K562 (cell line): ENCODE results near the gene DHX35. TPM values are rescaled to one million over a fixed set of nuclear protein-coding genes. Genes with fewer than 3 reads are reported as not detected.

Experiments used
- ATAC-seq: fragments of 200-7000 bp; cut with Tn5 transposase; 3 replicates; pipeline ENCODE4 v1.9.1; 2020; ENCODE audit warnings: moderate library complexity
- BruUV-seq: library from RNA; stranded (reverse); fragments of 400-500 nt; replicated peaks from 2 replicates; lab custom pipeline; 2021; lab: Mats Ljungman, UMichigan
- CTCF ChIA-PET: fragments of 300-600 bp; formaldehyde crosslinking; extraction: SDS; loops from one replicate; lab custom pipeline; 2021; ENCODE audit warnings: low intra/inter-chr PET ratio; lab: Yijun Ruan, JAX
- POLR2A ChIA-PET: fragments of 300-600, 350-650 bp; sonication (Branson Sonifier 250); formaldehyde crosslinking; extraction: SDS; loops from one replicate; lab custom pipeline; 2021; ENCODE audit warnings: antibody characterized with exemption, inconsistent platforms; lab: Yijun Ruan, JAX
- DNase-seq, 4 experiments: peaks; one replicate each; pipeline versions ENCODE4 v3.0.0 to v3.0.0-alpha.2; 2011 to 2018; ENCODE audit warnings: low spot score in 3 of 4, mixed read lengths in 3 of 4; ENCODE audit errors: extremely low read depth in 1 of 4
- FAIRE-seq: peaks from 2 replicates; lab custom pipeline; 2011; peaks lifted over from hg19 to GRCh38; lab: Jason Lieb, UNC
- H2AFZ ChIP-seq: 2 replicates; pipeline ENCODE4 v1.6.0; 2011; ENCODE audit warnings: low read depth, low read length, control low read depth, inconsistent platforms
- H3K27ac ChIP-seq: fragments of 200-600 bp; 3 replicates; pipeline ENCODE4 v1.8.0; 2011; ENCODE audit warnings: low read depth, mild to moderate bottlenecking, control low read depth, inconsistent platforms, low read length, moderate library complexity, mixed read lengths; ENCODE audit errors: extremely low read depth
- H3K27me3 ChIP-seq, 2 experiments: fragments of 300-600 bp in 1 of 2; 2 replicates in 1 of 2; 3 replicates in 1 of 2; pipeline versions ENCODE4 v1.6.0 to v1.8.0; 2011; ENCODE audit warnings: inconsistent platforms in 2 of 2, low read length in 2 of 2, mild to moderate bottlenecking in 1 of 2, mixed read lengths in 1 of 2, moderate library complexity in 1 of 2; ENCODE audit not compliant: control insufficient read depth in 2 of 2, insufficient read depth in 2 of 2
- H3K36me3 ChIP-seq: fragments of 300-600 bp; 3 replicates; pipeline ENCODE4 v1.8.0; 2011; ENCODE audit warnings: mild to moderate bottlenecking, low read length, inconsistent platforms; ENCODE audit not compliant: control insufficient read depth, insufficient read depth
- H3K4me1 ChIP-seq, 2 experiments: fragments of 200-600 bp in 1 of 2; replicated peaks in 1 of 2; 2 replicates in 1 of 2; 3 replicates in 1 of 2; pipeline versions ENCODE4 v1.5.1 to v1.8.0; 2011; ENCODE audit warnings: inconsistent platforms in 2 of 2, low read length in 2 of 2, mild to moderate bottlenecking in 1 of 2, mixed read lengths in 1 of 2, moderate library complexity in 1 of 2; ENCODE audit not compliant: control insufficient read depth in 2 of 2, insufficient read depth in 2 of 2
- H3K4me2 ChIP-seq: 2 replicates; pipeline ENCODE4 v1.6.1; 2011; ENCODE audit warnings: low read length, control low read depth, inconsistent platforms, mixed read lengths; ENCODE audit not compliant: insufficient read depth
- H3K4me3 ChIP-seq: fragments of 200-600 bp; sonication (generic), shearing (Covaris generic); 2 replicates; pipeline ENCODE4 v1.5.1; 2016; ENCODE audit warnings: control low read depth, inconsistent platforms
- H3K79me2 ChIP-seq: fragments of 200-600 bp; 3 replicates; pipeline ENCODE4 v1.8.0; 2011; ENCODE audit warnings: low read length, inconsistent platforms; ENCODE audit not compliant: control insufficient read depth, insufficient read depth
- H3K9ac ChIP-seq, 2 experiments: 2 replicates each; pipeline versions ENCODE4 v1.6.0 to v1.6.1; 2011; ENCODE audit warnings: low read depth in 2 of 2, low read length in 2 of 2, control low read depth in 1 of 2, inconsistent platforms in 1 of 2, mild to moderate bottlenecking in 1 of 2, mixed read lengths in 1 of 2; ENCODE audit not compliant: insufficient read depth in 1 of 2
- H3K9me1 ChIP-seq: one replicate; pipeline ENCODE4 v1.6.0; 2011; ENCODE audit warnings: inconsistent platforms, mild to moderate bottlenecking, low read length, moderate library complexity; ENCODE audit not compliant: control insufficient read depth, insufficient read depth
- H3K9me3 ChIP-seq: replicated peaks from 2 replicates; pipeline ENCODE4 v1.5.1; 2011; ENCODE audit warnings: low read depth, low read length, inconsistent platforms; ENCODE audit not compliant: control insufficient read depth, insufficient read depth
- H4K20me1 ChIP-seq: replicated peaks from 2 replicates; pipeline ENCODE4 v1.6.1; 2011; ENCODE audit warnings: low read length, inconsistent platforms, mixed read lengths; ENCODE audit not compliant: control insufficient read depth, insufficient read depth
- ARID1B ChIP-seq: fragments of 450-650 bp; IDR thresholded peaks from 2 replicates; pipeline ENCODE4 v1.6.1; 2016; ENCODE audit warnings: antibody characterized with exemption, mild to moderate bottlenecking, inconsistent platforms
- CEBPB ChIP-seq: fragments of 450-650 bp; IDR thresholded peaks from 2 replicates; pipeline ENCODE4 v1.6.1; 2016; ENCODE audit warnings: missing genetic modification characterization, missing compliant biosample characterization
- FOXK1 ChIP-seq: sonication (generic); formaldehyde crosslinking; IDR thresholded peaks from 2 replicates; pipeline ENCODE4 v1.8.0; 2022; ENCODE audit warnings: missing genetic modification reagents, mild to moderate bottlenecking, borderline replicate concordance
- FOXK2 ChIP-seq, 2 experiments: fragments of 450-650 bp; IDR thresholded peaks in 1 of 2; conservative IDR thresholded peaks in 1 of 2; 2 replicates each; pipeline ENCODE4 v1.6.1; 2016; ENCODE audit warnings: low read depth in 2 of 2, mild to moderate bottlenecking in 1 of 2
- NFIX ChIP-seq: fragments of 250-450 bp; sonication (Bioruptor Pico); IDR thresholded peaks from 2 replicates; pipeline ENCODE4 v1.4.0; 2020; ENCODE audit warnings: low read depth, mild to moderate bottlenecking, moderate library complexity
- PHTF2 ChIP-seq: fragments of 250-450 bp; sonication (Bioruptor Pico); IDR thresholded peaks from 2 replicates; pipeline ENCODE4 v1.5.0; 2021; ENCODE audit warnings: mild to moderate bottlenecking
- POLR2A ChIP-seq: fragments of 450-650 bp; conservative IDR thresholded peaks from 2 replicates; pipeline ENCODE4 v1.6.1; 2016
- POLR2AphosphoS2 ChIP-seq: IDR thresholded peaks from 2 replicates; pipeline ENCODE4 v1.6.1; 2012; ENCODE audit warnings: low read length, improper control_type of control experiment
- POLR2B ChIP-seq: fragments of 450-650 bp; IDR thresholded peaks from 2 replicates; pipeline ENCODE4 v1.6.1; 2018; ENCODE audit warnings: low read depth; ENCODE audit not compliant: partially characterized antibody
- PTRF ChIP-seq: fragments of 450-650 bp; IDR thresholded peaks from 2 replicates; pipeline ENCODE4 v1.6.1; 2016; ENCODE audit warnings: mild to moderate bottlenecking, missing genetic modification characterization, missing compliant biosample characterization
- SIN3A ChIP-seq, 2 experiments: fragments of 150-350 bp in 1 of 2; IDR thresholded peaks; 2 replicates each; pipeline ENCODE4 v1.6.1; 2011 to 2016; ENCODE audit warnings: borderline replicate concordance in 2 of 2, low read depth in 2 of 2, low read length in 2 of 2, mild to moderate bottlenecking in 2 of 2, moderate library complexity in 2 of 2; ENCODE audit not compliant: control insufficient read depth in 1 of 2
- SUPT5H ChIP-seq: fragments of 450-650 bp; IDR thresholded peaks from 2 replicates; pipeline ENCODE4 v1.6.1; 2016
- ZNF143 ChIP-seq: sonication (generic); formaldehyde crosslinking; IDR thresholded peaks from 2 replicates; pipeline ENCODE4 v1.9.0; 2022; ENCODE audit warnings: mild to moderate bottlenecking, missing genetic modification reagents
- ZNF282 ChIP-seq: sonication (generic); formaldehyde crosslinking; IDR thresholded peaks from 2 replicates; pipeline ENCODE4 v1.8.1; 2023; ENCODE audit warnings: missing genetic modification reagents
- ZNF586 ChIP-seq: fragments of 450-650 bp; formaldehyde crosslinking; conservative IDR thresholded peaks from 2 replicates; pipeline ENCODE4 v1.4.0; 2020; ENCODE audit warnings: mild to moderate bottlenecking, moderate library complexity
- ZNF830 ChIP-seq: fragments of 250-450 bp; sonication (Bioruptor Pico); IDR thresholded peaks from 2 replicates; pipeline ENCODE4 v1.5.0; 2021; ENCODE audit warnings: mild to moderate bottlenecking
- WGBS: fragments of 100-300 bp; shearing (Covaris generic); methylation state at CpG from one replicate; pipeline ENCODE4 v1.1.6; 2016; ENCODE audit warnings: low coverage, mixed read lengths; ENCODE audit not compliant: insufficient coverage; ENCODE audit errors: missing lambda C conversion rate; 5-methylcytosine and 5-hydroxymethylcytosine counted together
- in situ Hi-C: fragments of 300-500 bp; cut with MboI; formaldehyde crosslinking; loops from 4 replicates; pipeline ENCODE4 v1.15.0; 2018; ENCODE audit warnings: inconsistent platforms, mixed read lengths
- intact Hi-C: fragments of 100-400 bp; cut with micrococcal nuclease; formaldehyde crosslinking; loops from 2 replicates; pipeline ENCODE4 v1.14.2; 2022
- polyA plus RNA-seq, 8 experiments: library from polyadenylated mRNA; depleted of rRNA in 4 of 8; stranded (reverse) in 5 of 8; unstranded in 3 of 8; fragments of >200 nt; fragmentation: Nextera tagmentation in 2 of 8; fragmentation: Illumina TruSeq in 1 of 8; extraction: Ambion mirVana in 2 of 8; extraction: Trizol in 1 of 8; gene quantifications; 2 replicates each; pipeline versions ENCODE4 v1.2.1 to v1.2.3, GENCODE V29; 2011 to 2014; ENCODE audit warnings: inconsistent platforms in 1 of 8, missing spikeins in 1 of 8
- total RNA-seq, 7 experiments: library from RNA; depleted of rRNA in 6 of 7; stranded (reverse); fragments of >200 nt in 6 of 7; fragmentation: Illumina TruSeq in 2 of 7; extraction: Trizol in 2 of 7; gene quantifications; 2 replicates each; pipeline versions ENCODE4 v1.2.1 to v1.2.3, GENCODE V29; 2011 to 2021; ENCODE audit warnings: low replicate concordance in 1 of 7
- TF ChIP-seq, protein P1 (sequence below): fragments of 450-650 bp; IDR thresholded peaks from one replicate; pipeline ENCODE4 v1.6.1; 2018; ENCODE audit warnings: mild to moderate bottlenecking, moderate library complexity; ENCODE audit not compliant: partially characterized antibody
- TF ChIP-seq, protein P2 (sequence below): sonication (generic); formaldehyde crosslinking; IDR thresholded peaks from 2 replicates; pipeline ENCODE4 v1.8.0; 2023; ENCODE audit warnings: mild to moderate bottlenecking, missing genetic modification reagents

The DHX35 gene
- total and polyA plus RNA-seq, 9 of the 15 experiments (the other 6 are each of a cell fraction or from before 2014, with no cell fraction given): 6.5 to 25.6 (median 16.9) TPM

GRCh38 chr20:38953630-38954340 is 8.4 kb upstream of the DHX35 start:
- no peaks in the 10 kb centered on the region for H3K27me3 ChIP-seq
- no peak overlapping the region for H2AFZ ChIP-seq
- H3K79me2 ChIP-seq: peaks cover 32% of the 10 kb centered on the region
- ChIA-PET CTCF (no interaction called here), POLR2A (interaction anchor here (0.6 to 1.7 kb wide), 4 partner anchors 7 to 27 kb away, joined by 3 to 7 read pairs (median 4); partner anchors contain the start of genes DHX35 and FAM83D)
- H4K20me1 ChIP-seq: no peaks in the 10 kb centered on the region
- peak overlapping the region; percentile 16; the same call in 1 of the 3 replicates for H3K27ac ChIP-seq
- H3K4me1 ChIP-seq: peaks cover 4 to 9% of the 10 kb centered on the region in 2 experiments; a peak in 4 of 5 replicates
- H3K36me3 ChIP-seq: peaks cover 59% of the 10 kb centered on the region
- no peaks in the 10 kb centered on the region for H3K9me3 ChIP-seq
- in situ Hi-C loops: no loop called here
- ATAC-seq: no peak; the same call in 2 of the 3 replicates
- no peak overlapping the region for H3K9ac ChIP-seq
- intact Hi-C loops: no loop called here
- BruUV-seq: TSS peak; percentile 2
- FAIRE-seq: no peak
- H3K4me2 ChIP-seq: no peak overlapping the region
- DNase-seq: no peak
- no peaks in the 10 kb centered on the region for H3K9me1 ChIP-seq
- WGBS: 88% methylated on average over 8 of the region's 8 CpGs
- no peak overlapping the region for H3K4me3 ChIP-seq
- TF ChIP-seq FOXK2 (conservative IDR thresholded peaks at IDR 0.05 in 1 of 2, IDR thresholded peaks at IDR 0.05 in 1 of 2; ENCODE audit: low read depth in 2 of 2) (no peak), NFIX (no peak), FOXK1 (no peak), SUPT5H (peak; percentile 57; the same call in 1 of the 2 replicates), PHTF2 (CRISPR knock-in tag) (no peak), ZNF282 (no peak), ZNF830 (CRISPR knock-in tag) (no peak), POLR2AphosphoS2 (0 out of 2 replicates have a peak, but pooled peaks have one; percentile 33), POLR2B (peak; percentile 44), ZNF586 (CRISPR knock-in tag) (no peak), ARID1B (no peak), CEBPB (tag) (0 out of 2 replicates have a peak, but pooled peaks have one; percentile 10), POLR2A (peak; percentile 63), PTRF (no peak), SIN3A (IDR thresholded peaks at IDR 0.05; ENCODE audit: borderline replicate concordance in 2 of 2, control insufficient read depth in 1 of 2, low read depth in 2 of 2, low read length in 2 of 2) (peak in 1 of 2 experiments; percentile 8; a peak in 1 of 4 replicates), ZNF143 (CRISPR knock-in tag) (no peak)
- TF ChIP-seq, protein P1, sequence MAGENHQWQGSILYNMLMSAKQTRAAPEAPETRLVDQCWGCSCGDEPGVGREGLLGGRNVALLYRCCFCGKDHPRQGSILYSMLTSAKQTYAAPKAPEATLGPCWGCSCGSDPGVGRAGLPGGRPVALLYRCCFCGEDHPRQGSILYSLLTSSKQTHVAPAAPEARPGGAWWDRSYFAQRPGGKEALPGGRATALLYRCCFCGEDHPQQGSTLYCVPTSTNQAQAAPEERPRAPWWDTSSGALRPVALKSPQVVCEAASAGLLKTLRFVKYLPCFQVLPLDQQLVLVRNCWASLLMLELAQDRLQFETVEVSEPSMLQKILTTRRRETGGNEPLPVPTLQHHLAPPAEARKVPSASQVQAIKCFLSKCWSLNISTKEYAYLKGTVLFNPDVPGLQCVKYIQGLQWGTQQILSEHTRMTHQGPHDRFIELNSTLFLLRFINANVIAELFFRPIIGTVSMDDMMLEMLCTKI: no peak
- TF ChIP-seq, protein P2, sequence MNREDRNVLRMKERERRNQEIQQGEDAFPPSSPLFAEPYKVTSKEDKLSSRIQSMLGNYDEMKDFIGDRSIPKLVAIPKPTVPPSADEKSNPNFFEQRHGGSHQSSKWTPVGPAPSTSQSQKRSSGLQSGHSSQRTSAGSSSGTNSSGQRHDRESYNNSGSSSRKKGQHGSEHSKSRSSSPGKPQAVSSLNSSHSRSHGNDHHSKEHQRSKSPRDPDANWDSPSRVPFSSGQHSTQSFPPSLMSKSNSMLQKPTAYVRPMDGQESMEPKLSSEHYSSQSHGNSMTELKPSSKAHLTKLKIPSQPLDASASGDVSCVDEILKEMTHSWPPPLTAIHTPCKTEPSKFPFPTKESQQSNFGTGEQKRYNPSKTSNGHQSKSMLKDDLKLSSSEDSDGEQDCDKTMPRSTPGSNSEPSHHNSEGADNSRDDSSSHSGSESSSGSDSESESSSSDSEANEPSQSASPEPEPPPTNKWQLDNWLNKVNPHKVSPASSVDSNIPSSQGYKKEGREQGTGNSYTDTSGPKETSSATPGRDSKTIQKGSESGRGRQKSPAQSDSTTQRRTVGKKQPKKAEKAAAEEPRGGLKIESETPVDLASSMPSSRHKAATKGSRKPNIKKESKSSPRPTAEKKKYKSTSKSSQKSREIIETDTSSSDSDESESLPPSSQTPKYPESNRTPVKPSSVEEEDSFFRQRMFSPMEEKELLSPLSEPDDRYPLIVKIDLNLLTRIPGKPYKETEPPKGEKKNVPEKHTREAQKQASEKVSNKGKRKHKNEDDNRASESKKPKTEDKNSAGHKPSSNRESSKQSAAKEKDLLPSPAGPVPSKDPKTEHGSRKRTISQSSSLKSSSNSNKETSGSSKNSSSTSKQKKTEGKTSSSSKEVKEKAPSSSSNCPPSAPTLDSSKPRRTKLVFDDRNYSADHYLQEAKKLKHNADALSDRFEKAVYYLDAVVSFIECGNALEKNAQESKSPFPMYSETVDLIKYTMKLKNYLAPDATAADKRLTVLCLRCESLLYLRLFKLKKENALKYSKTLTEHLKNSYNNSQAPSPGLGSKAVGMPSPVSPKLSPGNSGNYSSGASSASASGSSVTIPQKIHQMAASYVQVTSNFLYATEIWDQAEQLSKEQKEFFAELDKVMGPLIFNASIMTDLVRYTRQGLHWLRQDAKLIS (CRISPR knock-in tag): no peak
